HG03095 (cell line): ENCODE measurements around the gene GPBAR1.

Experiments used
- ATAC-seq: cut with Tn5 transposase; IDR thresholded peaks from one replicate; pipeline ENCODE4 v1.9.1; 2021; ENCODE audit warnings: moderate library complexity; ENCODE audit not compliant: unreplicated experiment

The GPBAR1 gene

DNA sequence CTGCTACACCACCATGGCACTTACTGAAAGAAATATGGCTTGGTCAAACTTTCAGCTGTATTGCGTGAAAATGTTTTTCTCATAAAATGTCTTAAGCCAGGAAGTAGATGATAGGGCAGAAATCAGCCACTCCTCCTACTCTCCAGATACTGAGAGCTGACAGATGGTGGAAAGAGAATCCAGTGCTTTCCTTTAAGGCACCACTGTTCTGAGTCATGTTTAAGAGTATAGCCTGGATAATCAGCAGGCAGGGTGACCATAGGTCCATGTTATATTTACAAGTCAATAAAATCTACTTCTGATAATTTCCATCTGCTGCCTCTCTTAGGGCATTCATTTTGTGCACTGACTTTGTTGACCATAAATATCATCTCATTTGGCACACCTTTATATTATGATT is 21.9 kb upstream of the GPBAR1 start:
- ATAC-seq: no peak

- ATAC-seq: no peak
Observed at GRCh38 chr2:218244204-218244603, 16.6 kb upstream of the GPBAR1 start.

DNA sequence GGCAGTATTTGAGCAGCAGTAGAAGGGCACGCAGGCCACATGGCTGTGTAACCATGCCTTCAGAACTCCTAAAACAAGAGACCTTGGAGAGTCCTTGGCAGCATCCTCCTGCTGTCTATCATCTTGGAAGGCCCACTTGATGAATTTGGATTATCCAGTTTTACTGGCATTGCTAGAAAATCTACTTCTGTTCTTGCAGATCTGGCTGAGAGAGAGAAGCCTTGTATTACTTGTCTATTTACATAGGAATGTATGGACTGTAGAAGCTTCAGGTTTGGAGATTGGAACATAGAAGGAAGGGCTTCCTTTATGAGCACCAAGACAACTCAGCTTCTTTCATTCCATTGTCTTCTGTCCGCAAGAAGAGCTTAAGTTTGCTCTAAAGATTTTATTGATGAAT is 16.1 kb upstream of the GPBAR1 start:
- ATAC-seq: no peak

DNA sequence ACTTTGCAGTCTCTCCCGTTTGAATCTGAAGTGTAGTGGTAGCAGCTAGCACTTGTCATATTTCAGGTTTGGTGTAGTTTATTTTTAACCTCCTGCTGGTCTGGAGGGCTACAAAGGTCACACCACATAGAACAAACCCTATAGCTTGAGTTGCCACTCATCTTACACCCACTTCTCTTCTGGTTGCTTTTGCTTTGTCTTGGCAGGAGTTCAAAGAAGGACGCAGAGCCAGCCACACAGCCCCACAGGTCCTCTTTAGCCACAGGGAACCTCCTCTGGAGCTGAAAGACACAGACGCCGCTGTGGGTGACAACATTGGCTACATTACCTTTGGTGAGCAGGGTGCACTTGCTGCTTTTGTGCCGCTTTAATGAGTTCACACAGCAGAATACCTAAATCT is 15.6 kb upstream of the GPBAR1 start:
- ATAC-seq: no peak

DNA sequence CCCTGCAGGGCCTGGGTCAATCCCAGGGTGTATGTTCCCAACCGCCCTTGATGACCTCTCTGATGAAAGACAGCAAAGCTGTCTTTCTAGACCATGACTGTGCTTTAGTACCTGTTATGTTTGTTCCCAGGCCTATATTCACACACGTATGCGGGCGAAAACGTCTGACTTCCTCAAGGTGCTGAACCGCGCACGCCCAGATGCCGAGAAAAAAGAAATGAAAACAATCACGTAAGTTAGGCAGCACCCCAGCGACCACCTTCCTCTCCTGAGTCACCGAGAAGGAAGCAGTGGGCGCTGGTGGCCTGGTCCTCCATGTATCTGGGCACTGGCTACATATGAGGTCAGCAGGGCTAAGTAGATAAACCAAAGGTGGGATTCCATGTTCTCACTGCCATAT is 11.1 kb upstream of the GPBAR1 start:
- no peak for ATAC-seq

GRCh38 chr2:218252509-218253231 is 8.1 kb upstream of the GPBAR1 start:
- no peak for ATAC-seq

DNA sequence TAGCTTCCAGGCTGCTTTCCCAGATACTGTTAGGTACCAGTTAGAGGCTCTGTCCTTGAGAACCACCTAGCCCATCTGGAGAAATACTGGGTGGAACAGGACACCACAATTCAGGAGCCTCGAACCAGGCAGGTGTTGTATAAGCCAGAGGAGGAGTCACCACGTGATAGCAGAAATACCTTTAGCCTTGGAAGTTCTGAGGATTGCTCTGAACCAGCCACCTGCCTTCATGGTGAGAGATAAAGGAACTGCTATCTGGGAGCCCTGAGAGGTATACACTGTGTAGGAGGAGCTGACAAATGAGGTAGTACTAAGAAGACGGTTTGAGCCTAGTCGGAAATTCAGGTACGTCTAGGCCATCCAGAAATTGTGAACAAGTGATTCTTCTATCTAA is 7.6 kb upstream of the GPBAR1 start:
- ATAC-seq: no peak

GRCh38 chr2:218255446-218255845 is 5.4 kb upstream of the GPBAR1 start:
- no peak for ATAC-seq

DNA sequence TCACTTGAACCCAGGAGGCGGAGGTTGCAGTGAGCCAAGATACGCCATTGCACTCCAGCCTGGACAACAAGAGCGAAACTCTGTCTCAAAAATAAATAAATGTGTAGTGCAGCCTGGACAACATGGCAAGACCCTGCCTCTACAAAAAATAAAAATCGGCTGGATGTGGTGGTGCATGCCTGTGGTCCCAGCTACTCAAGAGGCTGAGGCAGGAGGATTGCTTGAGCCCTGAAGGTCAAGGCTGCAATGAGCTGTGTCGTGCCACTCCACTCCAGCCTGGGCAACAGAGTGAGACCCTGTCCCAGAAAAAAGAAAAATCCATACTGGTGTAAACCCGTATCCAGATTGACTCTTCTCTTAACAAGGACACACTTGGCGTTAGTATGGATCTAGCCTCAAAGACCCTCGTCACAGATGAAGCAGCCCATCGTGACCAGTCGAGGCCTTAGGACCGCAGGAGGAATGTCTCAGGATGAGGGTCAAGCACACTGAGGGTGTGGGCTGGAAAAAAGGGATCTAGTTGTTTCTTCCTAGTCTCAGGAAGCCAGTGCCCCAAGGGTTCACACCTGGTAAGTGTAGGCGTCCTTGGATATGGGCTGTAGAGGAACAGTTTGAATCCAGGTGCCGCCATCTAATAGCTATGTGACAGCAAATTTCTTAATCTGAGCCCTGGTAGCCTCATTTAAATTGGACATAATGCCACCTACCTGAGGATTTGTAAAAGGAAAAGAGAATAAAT is 4.0 kb upstream of the GPBAR1 start:
- no peak for ATAC-seq

DNA sequence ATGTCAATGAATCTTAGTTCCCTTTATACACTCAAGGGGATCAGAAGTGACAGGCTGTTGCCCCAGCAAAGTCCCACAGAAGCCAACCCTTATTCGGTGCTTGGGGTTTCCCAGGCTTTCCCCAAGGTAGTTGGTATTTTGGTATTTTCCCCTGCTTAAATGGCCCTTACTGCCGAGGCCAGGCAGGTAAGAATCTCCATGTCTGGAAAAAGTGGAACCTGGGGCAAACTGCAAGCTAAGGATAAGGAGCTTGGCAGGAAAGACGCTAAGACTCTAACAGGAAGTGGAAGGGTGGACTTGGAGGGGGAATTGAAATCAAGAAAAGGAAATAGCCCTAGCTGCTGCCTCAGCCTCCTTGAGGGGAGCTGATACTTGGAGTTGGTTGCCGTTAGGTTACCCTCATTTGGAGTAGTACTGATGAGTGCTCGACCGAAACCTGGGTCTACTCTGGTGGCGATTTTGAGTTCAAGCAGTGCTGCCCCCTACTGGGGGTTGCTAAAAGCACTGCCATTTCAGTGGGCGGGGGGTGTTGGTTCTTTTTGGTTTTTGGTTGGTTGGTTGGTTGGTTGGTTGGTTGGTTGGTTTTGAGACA is 3.3 kb upstream of the GPBAR1 start:
- peak; percentile 74 for ATAC-seq

- no peak for ATAC-seq
Observed at GRCh38 chr2:218259099-218259961, 1.5 kb upstream of the GPBAR1 start.

DNA sequence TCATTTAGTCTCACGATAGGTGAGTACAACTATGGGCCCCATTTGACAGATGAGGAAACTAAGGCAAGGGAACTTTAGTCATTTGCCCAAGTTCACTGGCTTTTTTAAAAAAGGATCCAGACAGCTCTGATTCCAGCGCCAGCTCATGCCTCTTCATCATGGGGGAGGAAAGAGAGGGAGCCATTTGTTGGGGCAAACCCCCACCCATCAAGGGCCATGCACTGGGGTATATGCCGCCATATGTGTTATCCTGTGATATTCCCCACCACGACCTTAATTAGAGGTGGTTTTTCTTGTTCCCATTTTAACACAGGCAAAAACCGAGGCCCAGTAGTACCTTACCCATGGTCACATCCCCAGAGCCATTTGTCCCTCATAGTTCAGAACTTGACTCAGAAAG is 649 bp upstream of the GPBAR1 start:
- ATAC-seq: no peak

- ATAC-seq: no peak
Observed at GRCh38 chr2:218261423-218262236, 815 bp downstream of the GPBAR1 start.

DNA sequence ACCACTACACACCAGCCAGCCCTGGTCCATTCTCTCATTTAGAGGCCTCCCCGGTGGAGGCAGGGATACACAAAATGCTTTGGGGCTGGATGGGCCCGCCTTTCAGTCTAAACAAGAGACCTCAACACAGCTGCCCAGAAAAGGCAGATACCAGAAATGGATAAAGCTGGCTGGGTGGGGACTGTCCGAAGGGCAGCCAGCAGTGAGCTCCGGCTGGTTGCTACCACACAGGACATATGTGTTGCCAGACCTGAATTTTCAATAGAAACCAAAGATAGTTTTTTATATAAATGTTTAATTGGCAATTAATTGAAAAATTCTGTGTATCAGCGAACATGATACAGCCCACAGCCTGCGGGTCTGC is 1.4 kb downstream of the GPBAR1 start:
- no peak for ATAC-seq

GRCh38 chr2:218262631-218263586 is 2.1 kb downstream of the GPBAR1 start:
- no peak for ATAC-seq

GRCh38 chr2:218263817-218264641 is 3.2 kb downstream of the GPBAR1 start:
- ATAC-seq: no peak

- no peak for ATAC-seq
Observed at GRCh38 chr2:218264773-218265561, 4.2 kb downstream of the GPBAR1 start.

DNA sequence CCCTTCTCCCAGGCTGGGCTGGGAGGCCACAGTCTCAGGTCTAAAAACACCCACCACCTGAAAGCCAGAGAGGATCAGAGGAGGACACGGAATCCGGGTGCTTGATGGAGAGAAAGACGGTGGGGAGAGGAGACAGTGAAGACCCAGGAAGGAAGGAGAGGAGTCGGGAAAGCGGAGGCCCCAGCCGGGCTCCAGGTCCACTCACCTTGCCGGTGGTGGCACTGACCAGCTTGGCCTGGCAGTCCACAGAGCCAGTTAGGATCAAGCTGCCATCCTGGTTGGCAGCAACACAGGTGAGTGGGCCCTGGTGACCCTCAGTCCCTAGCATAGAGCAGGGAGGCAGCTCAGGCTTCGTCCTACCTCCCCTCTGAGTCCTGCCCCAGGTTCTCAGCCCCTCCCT is 4.8 kb downstream of the GPBAR1 start:
- ATAC-seq: no peak
